ENCODE measurements around the gene LRRC23. TPM values are rescaled to one million over a fixed set of nuclear protein-coding genes. Genes with fewer than 3 reads are reported as not detected.
"Not testable (repeated sequence)": the region's sequence is repeated elsewhere in the genome, so short reads cannot be mapped to it uniquely, and the experiment has no call there.

Gene LRRC23
- total RNA-seq, 1 donor from 2014 or later: 5.6 TPM

DNA sequence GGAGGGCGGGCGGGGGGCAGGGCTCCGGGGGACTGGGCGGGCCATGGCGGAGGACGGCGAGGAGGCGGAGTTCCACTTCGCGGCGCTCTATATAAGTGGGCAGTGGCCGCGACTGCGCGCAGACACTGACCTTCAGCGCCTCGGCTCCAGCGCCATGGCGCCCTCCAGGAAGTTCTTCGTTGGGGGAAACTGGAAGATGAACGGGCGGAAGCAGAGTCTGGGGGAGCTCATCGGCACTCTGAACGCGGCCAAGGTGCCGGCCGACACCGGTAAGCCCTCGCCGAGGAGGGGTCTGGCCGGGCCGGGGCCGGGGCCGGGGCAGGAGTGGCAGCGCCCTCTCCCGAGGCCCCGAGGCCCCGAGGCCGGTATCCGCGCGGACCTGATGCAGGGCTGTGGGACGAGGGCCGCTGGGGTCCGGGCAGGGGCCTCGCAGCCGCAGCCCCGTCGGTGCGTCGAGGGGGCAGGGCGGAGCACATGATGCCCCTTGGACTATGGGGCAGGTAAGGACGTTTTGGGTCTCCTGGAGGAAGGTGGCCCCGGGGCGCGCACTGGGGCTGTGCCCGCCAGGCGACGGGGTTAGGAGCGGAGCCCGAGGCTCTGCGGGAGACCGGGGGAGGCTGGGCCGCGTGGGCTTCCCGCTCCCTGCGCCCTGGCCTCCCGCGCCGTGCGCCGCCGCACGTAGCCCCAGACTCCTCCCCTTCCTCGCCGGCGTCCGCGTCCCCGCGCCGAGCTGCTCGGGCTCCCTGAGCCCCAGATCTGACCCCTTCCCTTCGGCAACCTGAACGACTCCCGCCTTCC, 37.0 kb upstream of the LRRC23 start, which contains the start of gene TPI1:
Gene TPI1, plus strand, starts transcription at position 119 of the 798 bp plus-strand sequence. Its CDS starts 36 bp downstream, at position 155.
- Mint-ChIP-seq H3K27ac (peak within 1 kb of the TSS; percentile 99), H3K36me3 (ENCODE audit: low read depth) (peaks cover 65% of the 10 kb centered on the region), H3K9me3 (no peaks in the 10 kb centered on the region), H3K27me3 (ENCODE audit: insufficient read depth) (no peaks in the 10 kb centered on the region), H3K4me1 (ENCODE audit: low read depth) (peaks cover 53% of the 10 kb centered on the region), H3K4me3 (peak within 1 kb of the TSS; percentile 96)
- DNase-seq (ENCODE audit: low spot score): peak; percentile 75
- intact Hi-C loops (cut with micrococcal nuclease): loop anchor here (1.0 to 5.0 kb wide), 6 partner anchors 15 to 260 kb away; partner anchors contain the start of genes CHD4, ING4, LPCAT3 and MLF2

DNA sequence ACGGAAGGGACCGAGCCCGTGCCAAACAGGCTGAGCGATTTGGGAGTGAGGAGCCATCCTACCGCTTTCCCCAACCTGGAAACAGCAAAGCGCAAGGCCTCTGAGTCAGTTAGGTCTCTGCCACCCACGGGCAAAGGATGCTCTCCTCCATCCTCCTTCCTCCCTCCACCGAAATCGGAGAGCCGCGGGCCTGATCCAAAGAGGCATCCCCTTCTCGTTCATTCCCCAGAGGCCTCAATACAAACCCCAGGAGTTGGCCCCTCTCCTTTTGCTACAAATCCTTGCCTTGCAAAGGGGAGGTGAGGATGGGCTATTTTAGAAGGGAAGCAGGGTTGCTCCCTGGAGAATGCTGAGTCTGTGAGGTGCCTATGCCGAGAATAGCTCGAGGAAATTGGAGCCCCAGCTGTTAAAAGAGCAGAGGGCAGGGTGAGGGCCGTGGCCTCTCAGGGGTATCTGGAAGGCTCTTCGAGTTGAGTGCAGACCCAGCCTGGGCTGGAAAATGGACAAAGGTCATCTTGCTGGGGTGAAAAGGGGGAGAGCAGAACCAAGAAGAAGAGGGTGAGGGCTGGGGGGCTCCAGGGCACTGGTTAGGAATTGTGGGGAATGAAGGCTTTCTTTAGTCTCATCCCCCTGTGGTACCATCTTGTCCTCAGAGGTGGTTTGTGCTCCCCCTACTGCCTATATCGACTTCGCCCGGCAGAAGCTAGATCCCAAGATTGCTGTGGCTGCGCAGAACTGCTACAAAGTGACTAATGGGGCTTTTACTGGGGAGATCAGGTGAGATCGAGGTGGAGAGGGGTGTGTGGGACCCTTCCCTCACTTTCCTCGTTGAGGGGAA, 36.2 kb upstream of the LRRC23 start:
- H3K9me3 Mint-ChIP-seq: no peaks in the 10 kb centered on the region
- H3K4me1 Mint-ChIP-seq (ENCODE audit: low read depth): peaks cover 57% of the 10 kb centered on the region
- peak overlapping the region; percentile 96 for H3K4me3 Mint-ChIP-seq
- intact Hi-C loops (cut with micrococcal nuclease): loop anchor here (1.0 to 5.0 kb wide), 4 partner anchors 70 to 261 kb away; partner anchors contain the start of genes CHD4 and ING4
- no peaks in the 10 kb centered on the region for H3K27me3 Mint-ChIP-seq (ENCODE audit: insufficient read depth)
- DNase-seq (ENCODE audit: low spot score): no peak
- peaks cover 62% of the 10 kb centered on the region for H3K36me3 Mint-ChIP-seq (ENCODE audit: low read depth)
- peak overlapping the region; percentile 90 for H3K27ac Mint-ChIP-seq

DNA sequence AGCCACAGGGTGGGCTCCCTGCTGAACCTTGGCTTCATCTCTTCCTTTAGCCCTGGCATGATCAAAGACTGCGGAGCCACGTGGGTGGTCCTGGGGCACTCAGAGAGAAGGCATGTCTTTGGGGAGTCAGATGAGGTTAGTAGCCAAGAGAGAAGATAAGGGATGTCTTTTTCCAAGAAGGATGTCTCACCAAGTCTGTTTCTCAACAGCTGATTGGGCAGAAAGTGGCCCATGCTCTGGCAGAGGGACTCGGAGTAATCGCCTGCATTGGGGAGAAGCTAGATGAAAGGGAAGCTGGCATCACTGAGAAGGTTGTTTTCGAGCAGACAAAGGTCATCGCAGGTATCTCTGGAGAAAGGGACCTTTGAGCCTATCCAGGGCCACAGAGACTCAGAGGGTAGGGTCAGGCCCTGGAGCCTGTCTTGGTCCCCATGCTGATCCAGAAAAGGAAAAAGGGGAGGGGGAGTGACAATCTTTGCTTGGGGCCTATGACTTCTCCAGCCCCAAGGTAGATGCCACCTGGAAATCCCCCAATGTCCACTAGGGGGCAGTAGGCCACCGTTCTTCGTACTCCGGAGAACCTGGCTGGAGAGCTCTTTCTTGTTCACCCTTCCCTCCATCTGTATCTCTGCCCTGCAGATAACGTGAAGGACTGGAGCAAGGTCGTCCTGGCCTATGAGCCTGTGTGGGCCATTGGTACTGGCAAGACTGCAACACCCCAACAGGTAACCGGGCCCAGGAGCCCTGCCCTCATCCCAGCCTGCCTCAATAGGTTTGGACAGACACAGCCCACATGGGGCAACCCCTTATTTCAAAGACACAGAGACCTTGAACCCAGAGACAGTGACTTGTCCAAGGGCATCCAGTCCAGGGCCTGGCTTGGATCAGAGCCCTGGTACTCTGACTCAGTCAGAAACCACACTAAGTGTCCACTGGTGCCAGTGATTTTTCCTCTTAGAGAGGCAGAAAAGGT, 35.3 kb upstream of the LRRC23 start:
- Mint-ChIP-seq H3K36me3 (ENCODE audit: low read depth) (peaks cover 61% of the 10 kb centered on the region), H3K27me3 (ENCODE audit: insufficient read depth) (no peaks in the 10 kb centered on the region), H3K4me3 (peak overlapping the region; percentile 96), H3K27ac (peak overlapping the region; percentile 90), H3K9me3 (no peaks in the 10 kb centered on the region), H3K4me1 (ENCODE audit: low read depth) (peaks cover 62% of the 10 kb centered on the region)
- DNase-seq (ENCODE audit: low spot score): peak; percentile 78
- intact Hi-C loops (cut with micrococcal nuclease): loop anchor here (1.0 to 5.0 kb wide), 6 partner anchors 69 to 377 kb away; partner anchors contain the start of genes C1RL, CHD4, ING4 and MRPL51

DNA sequence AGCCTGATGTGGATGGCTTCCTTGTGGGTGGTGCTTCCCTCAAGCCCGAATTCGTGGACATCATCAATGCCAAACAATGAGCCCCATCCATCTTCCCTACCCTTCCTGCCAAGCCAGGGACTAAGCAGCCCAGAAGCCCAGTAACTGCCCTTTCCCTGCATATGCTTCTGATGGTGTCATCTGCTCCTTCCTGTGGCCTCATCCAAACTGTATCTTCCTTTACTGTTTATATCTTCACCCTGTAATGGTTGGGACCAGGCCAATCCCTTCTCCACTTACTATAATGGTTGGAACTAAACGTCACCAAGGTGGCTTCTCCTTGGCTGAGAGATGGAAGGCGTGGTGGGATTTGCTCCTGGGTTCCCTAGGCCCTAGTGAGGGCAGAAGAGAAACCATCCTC, 34.3 kb upstream of the LRRC23 start:
- H3K4me1 Mint-ChIP-seq (ENCODE audit: low read depth): peaks cover 66% of the 10 kb centered on the region
- intact Hi-C loops (cut with micrococcal nuclease): loop anchor here (5.0 kb wide), 2 partner anchors 237 to 378 kb away; partner anchors contain the start of genes C1RL, MRPL51 and NCAPD2
- H3K27ac Mint-ChIP-seq: peak overlapping the region; percentile 86
- H3K27me3 Mint-ChIP-seq (ENCODE audit: insufficient read depth); DNase-seq (ENCODE audit: low spot score); H3K9me3 Mint-ChIP-seq: not testable (repeated sequence)
- peak overlapping the region; percentile 96 for H3K4me3 Mint-ChIP-seq
- H3K36me3 Mint-ChIP-seq (ENCODE audit: low read depth): peaks cover 57% of the 10 kb centered on the region

DNA sequence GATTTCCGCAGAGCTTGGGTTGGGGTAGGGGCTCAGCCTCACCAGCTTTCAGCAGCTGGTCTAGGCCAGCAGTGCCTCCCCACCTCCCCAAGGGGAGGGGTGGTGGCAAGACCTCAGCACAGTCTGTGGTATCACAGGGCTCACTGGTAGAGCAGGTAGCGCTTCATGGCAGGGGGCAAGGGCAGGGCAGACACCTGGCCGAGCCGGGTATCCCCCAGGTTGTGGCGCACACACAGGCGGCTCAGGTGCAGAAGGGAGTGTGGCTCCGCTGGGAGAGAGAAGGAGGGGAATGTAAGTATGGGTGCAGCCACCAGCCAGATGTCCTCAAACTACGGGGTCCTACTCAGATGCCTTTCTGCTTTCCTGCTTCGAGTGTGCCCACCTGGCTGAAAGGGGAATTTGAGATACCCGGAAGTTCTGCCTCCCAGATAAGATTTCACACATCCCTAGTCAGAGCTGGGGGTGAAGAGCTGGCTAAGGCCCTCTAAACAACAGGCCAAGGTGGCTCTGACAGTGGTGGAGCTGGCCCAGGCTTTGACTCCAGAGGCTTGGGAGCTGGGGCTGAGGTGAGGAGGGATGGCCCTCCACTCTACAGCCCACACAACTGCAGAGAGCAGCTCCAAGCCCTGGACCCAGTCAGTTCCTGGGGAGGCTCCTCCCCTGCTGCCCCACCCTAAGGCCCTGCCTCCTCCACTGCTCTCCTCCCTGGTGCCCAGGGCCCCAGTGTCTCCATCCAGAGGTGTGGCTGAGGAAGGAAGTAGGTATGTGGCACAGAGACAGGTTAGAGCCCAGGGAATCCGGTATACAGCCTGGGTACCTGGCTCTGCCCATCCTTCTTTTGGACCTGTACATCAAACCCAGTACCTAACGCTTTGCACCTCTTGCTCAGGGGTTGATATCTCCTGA, 33.3 kb upstream of the LRRC23 start:
- peak; percentile 32 for DNase-seq (ENCODE audit: low spot score)
- peak overlapping the region; percentile 96 for H3K4me3 Mint-ChIP-seq
- no peaks in the 10 kb centered on the region for H3K27me3 Mint-ChIP-seq (ENCODE audit: insufficient read depth)
- no peaks in the 10 kb centered on the region for H3K9me3 Mint-ChIP-seq
- peaks cover 65% of the 10 kb centered on the region for H3K4me1 Mint-ChIP-seq (ENCODE audit: low read depth)
- H3K27ac Mint-ChIP-seq: peak overlapping the region; percentile 86
- peaks cover 52% of the 10 kb centered on the region for H3K36me3 Mint-ChIP-seq (ENCODE audit: low read depth)
- intact Hi-C loops (cut with micrococcal nuclease): loop anchor here (5.0 kb wide), 2 partner anchors 236 to 379 kb away; partner anchors contain the start of genes C1RL, MRPL51 and NCAPD2

DNA sequence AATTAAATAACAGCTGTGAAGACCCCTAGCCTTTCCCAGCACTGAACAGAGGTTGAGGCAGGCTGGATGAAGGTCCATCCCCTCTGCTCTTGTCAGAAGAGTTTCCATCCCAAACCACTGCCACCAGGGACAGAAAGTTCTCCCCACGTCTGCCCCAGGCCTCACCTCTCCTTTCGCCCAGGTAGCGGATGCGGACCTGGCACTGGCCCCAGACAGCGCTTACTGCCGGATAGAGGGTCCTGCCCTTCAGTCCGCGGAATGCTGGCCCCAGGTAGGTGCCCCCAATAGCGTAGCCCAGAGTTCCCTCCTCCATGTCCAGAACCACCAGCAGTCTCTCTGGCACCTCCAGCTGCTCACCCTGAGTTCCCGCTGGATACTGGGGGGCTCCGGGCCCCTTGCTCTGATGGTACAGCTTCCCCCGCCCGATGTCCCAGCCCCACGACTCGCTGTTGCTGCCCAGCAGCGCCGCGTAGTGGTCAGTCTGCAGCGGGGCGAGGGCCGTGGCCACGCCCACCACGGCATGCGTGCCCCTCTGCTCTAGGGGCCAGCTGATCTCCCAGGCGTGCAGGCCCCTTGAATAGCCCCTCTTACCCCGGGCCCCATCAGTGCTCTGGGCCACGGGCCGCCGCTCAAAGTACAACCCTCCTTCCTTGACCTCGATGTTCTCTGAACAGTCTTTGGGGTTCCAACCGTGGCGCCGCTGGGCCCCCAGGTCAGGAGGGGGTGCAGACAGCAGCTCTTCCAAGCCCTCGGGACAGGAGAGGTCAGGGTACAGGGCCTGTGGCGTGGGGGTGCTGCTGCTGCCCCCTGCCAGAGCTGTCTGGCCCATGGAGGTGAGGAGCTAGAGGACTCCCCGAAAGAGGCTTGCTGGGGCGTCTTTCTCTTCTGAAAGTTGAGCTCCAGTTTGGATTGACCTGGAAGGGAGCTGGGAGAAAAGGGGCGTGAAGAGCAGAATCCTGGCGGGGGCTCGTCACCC, 32.3 kb upstream of the LRRC23 start:
- Mint-ChIP-seq H3K36me3 (ENCODE audit: low read depth) (peaks cover 52% of the 10 kb centered on the region), H3K9me3 (no peaks in the 10 kb centered on the region)

DNA sequence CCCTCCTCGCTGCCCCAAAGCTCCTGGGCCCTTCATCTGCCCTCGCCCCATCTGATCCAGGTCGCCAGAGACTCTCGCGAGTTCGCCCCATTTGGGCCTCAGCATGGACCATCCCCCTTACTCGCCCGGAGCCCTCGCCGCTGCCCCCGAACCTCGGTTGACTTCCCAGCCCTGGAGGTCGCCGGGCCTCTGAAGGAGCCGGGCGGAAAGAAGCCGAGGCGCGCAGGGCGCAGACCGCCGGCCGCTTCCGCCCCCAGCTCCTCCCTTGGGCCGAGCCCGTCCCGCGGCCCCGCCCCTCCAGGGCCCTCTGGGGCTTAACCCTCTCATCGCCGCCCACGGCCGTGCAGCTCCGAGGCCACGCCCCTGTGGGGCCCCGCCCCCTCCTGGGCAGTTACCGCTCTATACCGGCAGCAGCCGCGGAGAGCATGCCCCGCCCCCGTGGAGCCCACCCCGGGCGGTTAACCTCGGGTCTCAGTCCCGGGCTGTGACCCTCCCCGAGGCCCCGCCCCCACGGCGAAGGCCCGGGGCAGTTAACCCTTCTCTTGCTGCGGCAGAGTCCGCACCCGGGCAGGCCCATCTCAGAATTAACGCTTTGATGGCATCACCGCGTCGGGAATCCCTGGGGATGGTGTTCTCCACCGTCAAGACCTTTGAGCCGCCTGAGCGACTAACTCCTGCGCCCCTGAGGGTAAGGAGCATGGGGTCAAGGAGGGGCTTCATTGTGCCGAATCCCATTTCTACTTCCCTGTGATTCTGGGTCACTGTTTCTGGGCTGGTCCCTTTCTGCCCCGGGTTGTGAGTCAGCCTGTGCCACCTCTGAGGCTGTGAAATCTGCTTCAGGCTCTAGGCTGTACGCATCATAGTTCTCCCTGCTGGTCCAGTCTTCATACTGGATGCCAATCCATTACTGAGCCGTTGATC, 31.3 kb upstream of the LRRC23 start, which contains the start of gene SPSB2:
Gene SPSB2, minus strand, starts transcription at position 210 of the 921 bp plus-strand sequence. CDS start 402 bp downstream, outside the sequence.
- H3K9me3 Mint-ChIP-seq: no peaks in the 10 kb centered on the region
- H3K36me3 Mint-ChIP-seq (ENCODE audit: low read depth): peaks cover 48% of the 10 kb centered on the region
- intact Hi-C loops (cut with micrococcal nuclease): loop anchor here (1.0 to 5.0 kb wide), 14 partner anchors 18 to 381 kb away; partner anchors contain the start of genes C1RL, COPS7A, EMG1 and ENO2
- H3K4me1 Mint-ChIP-seq (ENCODE audit: low read depth): peaks cover 56% of the 10 kb centered on the region
- peak; percentile 99 for DNase-seq (ENCODE audit: low spot score)
- H3K4me3 Mint-ChIP-seq: peak within 1 kb of the TSS; percentile 96
- H3K27me3 Mint-ChIP-seq (ENCODE audit: insufficient read depth): no peaks in the 10 kb centered on the region
- peak within 1 kb of the TSS; percentile 86 for H3K27ac Mint-ChIP-seq

More for the DNA sequence above, 32.3 kb upstream of the LRRC23 start:
- peak overlapping the region; percentile 96 for H3K4me3 Mint-ChIP-seq
- peaks cover 56% of the 10 kb centered on the region for H3K4me1 Mint-ChIP-seq (ENCODE audit: low read depth)
- no peaks in the 10 kb centered on the region for H3K27me3 Mint-ChIP-seq (ENCODE audit: insufficient read depth)
- peak; percentile 83 for DNase-seq (ENCODE audit: low spot score)
- intact Hi-C loops (cut with micrococcal nuclease): loop anchor here (1.0 to 5.0 kb wide), 14 partner anchors 19 to 380 kb away; partner anchors contain the start of genes C1RL, COPS7A, EMG1 and ENO2
- H3K27ac Mint-ChIP-seq: peak overlapping the region; percentile 86

DNA sequence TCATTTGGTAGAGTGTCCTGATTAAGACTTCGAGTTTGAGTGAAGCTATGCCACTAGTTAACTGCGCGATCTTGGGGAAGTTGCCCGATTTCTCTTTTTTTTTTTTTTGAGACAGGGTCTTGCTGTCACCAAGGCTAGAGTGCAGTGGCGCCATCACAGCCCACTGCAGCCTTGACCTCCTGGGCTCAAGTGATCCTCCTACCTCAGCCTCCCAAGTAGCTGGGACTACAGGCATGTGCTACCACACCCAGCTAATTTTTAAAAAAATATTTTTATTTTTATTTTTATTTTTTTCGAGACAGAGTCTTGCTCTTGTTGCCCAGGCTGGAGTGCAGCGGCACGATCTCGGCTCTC, 30.6 kb upstream of the LRRC23 start:
- Mint-ChIP-seq H3K36me3 (ENCODE audit: low read depth) (peaks cover 42% of the 10 kb centered on the region), H3K27ac (peak overlapping the region; percentile 81), H3K4me1 (ENCODE audit: low read depth) (peaks cover 49% of the 10 kb centered on the region), H3K4me3 (peak overlapping the region; percentile 96)
- not testable (repeated sequence) for H3K27me3 Mint-ChIP-seq (ENCODE audit: insufficient read depth); H3K9me3 Mint-ChIP-seq; DNase-seq (ENCODE audit: low spot score)
- intact Hi-C loops (cut with micrococcal nuclease): loop anchor here (5.0 kb wide), 2 partner anchors 233 to 382 kb away; partner anchors contain the start of genes C1RL, MRPL51 and NCAPD2

DNA sequence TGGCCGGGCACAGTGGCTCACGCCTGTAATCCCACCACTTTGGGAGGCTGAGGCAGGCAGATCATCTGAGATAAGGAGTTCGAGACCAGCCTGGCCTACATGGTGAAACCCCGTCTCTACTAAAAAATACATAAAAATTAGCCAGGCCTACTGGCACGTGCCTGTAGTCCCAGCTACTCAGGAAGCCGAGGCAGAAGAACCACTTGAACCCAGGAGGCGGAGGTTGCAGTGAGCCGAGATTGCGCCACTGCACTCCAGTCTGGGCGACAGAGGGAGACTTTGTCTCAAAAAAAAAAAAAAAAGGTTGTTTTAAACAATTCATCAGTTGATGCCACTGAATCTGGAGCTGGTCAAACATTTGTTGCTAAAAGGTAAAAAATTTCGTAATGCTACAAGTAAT, 24.8 kb upstream of the LRRC23 start:
- DNase-seq (ENCODE audit: low spot score); H3K27ac Mint-ChIP-seq; H3K4me1 Mint-ChIP-seq (ENCODE audit: low read depth); H3K27me3 Mint-ChIP-seq (ENCODE audit: insufficient read depth); intact Hi-C loops (cut with micrococcal nuclease); H3K4me3 Mint-ChIP-seq; H3K9me3 Mint-ChIP-seq: not testable (repeated sequence)
- peaks cover 15% of the 10 kb centered on the region for H3K36me3 Mint-ChIP-seq (ENCODE audit: low read depth)
